HEK293T (cell line): Measurements from ENCODE around the gene LMNTD1.

Experiments
- ARNT ChIP-seq: fragments of 450-650 bp; IDR thresholded peaks from 2 replicates; pipeline ENCODE4 v1.6.1; 2017; ENCODE audit warnings: mild to moderate bottlenecking
- BHLHE40 ChIP-seq: fragments of 450-650 bp; IDR thresholded peaks from 2 replicates; pipeline ENCODE4 v1.6.1; 2016; ENCODE audit warnings: mild to moderate bottlenecking, moderate library complexity, borderline replicate concordance
- CTBP1 ChIP-seq: fragments of 450-650 bp; IDR thresholded peaks from 2 replicates; pipeline ENCODE4 v1.6.1; 2016; ENCODE audit warnings: borderline replicate concordance
- ELF4 ChIP-seq: fragments of 450-650 bp; IDR thresholded peaks from 2 replicates; pipeline ENCODE4 v1.6.1; 2017; ENCODE audit warnings: antibody characterized with exemption
- FOXA1 ChIP-seq: fragments of 450-650 bp; IDR thresholded peaks from 2 replicates; pipeline ENCODE4 v1.6.1; 2016; ENCODE audit warnings: mild to moderate bottlenecking
- FOXM1 ChIP-seq: fragments of 450-650 bp; IDR thresholded peaks from 2 replicates; pipeline ENCODE4 v1.6.1; 2017; ENCODE audit warnings: mild to moderate bottlenecking, borderline replicate concordance
- HDGF ChIP-seq: fragments of 450-650 bp; IDR thresholded peaks from 2 replicates; pipeline ENCODE4 v1.6.1; 2017; ENCODE audit warnings: antibody characterized with exemption, borderline replicate concordance
- LEF1 ChIP-seq: fragments of 450-650 bp; IDR thresholded peaks from 2 replicates; pipeline ENCODE4 v1.6.1; 2017; ENCODE audit warnings: mild to moderate bottlenecking, borderline replicate concordance
- SP1 ChIP-seq: fragments of 450-650 bp; IDR thresholded peaks from 2 replicates; pipeline ENCODE4 v1.6.1; 2017
- SUZ12 ChIP-seq: fragments of 450-650 bp; IDR thresholded peaks from 2 replicates; pipeline ENCODE4 v1.6.1; 2016; ENCODE audit warnings: mild to moderate bottlenecking
- ZNF384 ChIP-seq: fragments of 450-650 bp; IDR thresholded peaks from 2 replicates; pipeline ENCODE4 v1.6.1; 2016
- TF ChIP-seq, protein P1 (sequence below): fragments of 450-650 bp; IDR thresholded peaks from 2 replicates; pipeline ENCODE4 v1.6.1; 2016

DNA sequence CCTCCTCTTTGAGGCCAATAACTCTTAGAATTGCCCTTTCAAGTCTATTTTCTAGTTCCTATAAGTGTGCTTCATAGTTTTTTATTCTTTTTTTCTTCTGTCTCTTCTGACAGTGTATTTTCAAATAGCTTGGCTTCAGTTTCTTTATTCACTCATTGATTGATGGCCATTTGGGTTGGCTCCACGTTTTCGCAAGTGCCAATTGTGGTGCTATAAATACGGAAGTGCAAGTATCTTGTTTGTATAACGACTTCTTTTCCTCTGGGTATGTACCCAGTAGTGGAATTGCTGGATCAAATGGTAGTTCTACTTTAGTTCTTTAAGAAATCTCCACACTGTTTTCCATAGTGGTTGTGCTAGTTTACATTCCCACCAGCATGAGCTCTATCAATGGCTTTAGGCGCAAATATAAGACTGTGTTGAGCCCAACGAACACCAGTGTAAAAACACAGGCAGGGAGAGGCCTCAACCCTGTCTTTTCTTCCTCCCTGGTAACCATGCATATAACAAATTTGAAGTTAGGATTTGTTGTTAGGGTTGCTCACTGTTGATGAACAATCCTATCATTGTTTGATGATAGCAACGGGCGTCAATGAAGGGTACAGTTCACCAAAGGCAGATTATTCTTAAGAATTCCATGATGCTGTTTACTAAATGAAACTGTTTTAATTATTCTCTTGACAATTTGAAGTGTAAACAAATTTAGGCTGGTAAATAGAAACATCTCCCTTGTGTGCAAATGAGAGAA lies 13.3 kb upstream of the LMNTD1 start:
- TF ChIP-seq HDGF (no peak), FOXM1 (no peak), SUZ12 (no peak), CTBP1 (no peak), ARNT (no peak), FOXA1 (no peak), SP1 (no peak), BHLHE40 (no peak), LEF1 (no peak), ELF4 (no peak), ZNF384 (no peak)
- TF ChIP-seq, protein P1, sequence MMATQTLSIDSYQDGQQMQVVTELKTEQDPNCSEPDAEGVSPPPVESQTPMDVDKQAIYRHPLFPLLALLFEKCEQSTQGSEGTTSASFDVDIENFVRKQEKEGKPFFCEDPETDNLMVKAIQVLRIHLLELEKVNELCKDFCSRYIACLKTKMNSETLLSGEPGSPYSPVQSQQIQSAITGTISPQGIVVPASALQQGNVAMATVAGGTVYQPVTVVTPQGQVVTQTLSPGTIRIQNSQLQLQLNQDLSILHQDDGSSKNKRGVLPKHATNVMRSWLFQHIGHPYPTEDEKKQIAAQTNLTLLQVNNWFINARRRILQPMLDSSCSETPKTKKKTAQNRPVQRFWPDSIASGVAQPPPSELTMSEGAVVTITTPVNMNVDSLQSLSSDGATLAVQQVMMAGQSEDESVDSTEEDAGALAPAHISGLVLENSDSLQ, result no peak
